ENCODE results near the gene SLC39A3.

SLC39A3 gene

DNA sequence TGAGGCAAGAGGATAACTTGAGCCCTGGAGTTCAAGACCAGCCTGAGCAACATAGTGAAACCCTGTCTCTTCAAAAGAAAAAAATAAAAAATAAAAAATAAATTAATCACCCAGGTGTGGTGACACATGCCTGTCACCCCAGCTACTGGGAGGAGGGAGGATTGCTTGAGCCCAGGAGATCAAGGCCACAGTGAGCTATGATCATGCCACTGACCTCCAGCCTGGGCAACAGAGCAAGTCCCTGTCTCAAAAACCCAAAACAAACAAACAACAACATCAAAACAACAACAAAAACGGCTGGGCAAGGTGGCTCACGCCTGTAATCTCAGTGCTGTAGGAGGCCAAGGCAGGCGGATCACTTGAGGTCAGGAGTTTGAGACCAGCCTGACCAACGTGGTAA is 4.3 kb upstream of the SLC39A3 start:
- no peak for DNase-seq

DNA sequence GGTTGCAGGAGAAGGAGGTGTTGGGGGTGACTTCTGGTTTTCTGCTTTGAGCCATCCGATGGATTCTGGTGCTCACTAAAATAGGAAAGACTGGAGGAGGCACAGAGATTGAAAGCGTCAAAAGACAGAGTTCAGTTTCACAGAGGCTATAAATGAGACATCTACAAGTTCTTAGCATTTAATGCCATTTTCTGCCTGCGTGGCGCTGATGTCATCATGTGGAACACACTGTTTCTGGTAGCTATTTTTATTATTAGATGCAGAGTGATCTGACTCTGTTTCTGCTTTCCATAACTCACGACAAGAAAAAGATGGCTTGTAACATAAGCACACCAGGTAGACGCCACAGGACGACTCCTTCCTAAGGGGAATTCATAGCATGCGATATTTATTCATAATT is 3.3 kb upstream of the SLC39A3 start:
- no peak for DNase-seq

DNA sequence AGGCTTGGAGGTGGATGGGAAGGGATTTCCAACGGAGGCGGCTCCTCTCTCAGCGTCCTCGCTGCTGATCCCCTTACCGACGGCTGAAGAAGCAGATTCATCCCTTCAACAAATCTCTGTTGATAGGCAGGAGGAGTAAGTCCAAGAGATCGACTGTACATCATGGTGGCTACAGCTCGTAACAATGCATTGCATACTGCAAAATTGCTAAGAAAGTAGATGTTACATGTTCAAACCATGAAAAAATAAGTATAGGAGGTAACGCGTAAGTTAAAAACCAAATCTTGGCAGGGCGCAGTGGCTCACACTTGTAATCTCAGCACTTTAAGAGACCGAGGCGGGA is 468 bp upstream of the SLC39A3 start:
- no peak for DNase-seq

DNA sequence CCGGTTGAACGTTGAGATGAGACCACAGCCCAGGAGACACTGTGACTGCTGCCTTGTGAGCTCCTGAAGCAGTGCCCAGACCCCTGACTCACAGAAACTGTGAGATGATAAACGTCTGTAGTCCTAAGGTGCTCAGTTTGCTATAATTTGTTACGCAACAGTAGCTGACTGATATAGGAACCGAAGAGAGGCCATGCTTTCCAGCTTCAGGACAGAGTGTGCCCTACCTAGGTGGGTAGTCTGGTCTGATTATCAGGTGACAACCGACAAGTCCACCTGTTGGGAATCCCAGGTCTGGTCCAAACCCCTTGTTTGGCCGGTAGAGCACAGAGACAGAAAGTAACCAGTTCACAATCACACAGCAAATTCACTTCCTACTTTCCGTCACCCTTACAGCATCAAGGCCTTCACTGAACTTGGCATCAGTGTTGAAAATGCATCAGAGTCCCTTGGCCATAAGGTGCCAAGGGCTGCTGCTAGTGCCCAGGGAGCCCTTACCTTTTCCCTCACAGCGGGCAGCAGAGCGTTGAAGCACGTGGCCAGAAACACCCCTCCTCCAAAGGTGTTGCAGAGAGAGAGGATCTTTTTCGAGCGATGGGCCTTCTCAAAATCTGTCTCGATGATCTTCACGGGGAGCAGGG is 3.1 kb downstream of the SLC39A3 start:
- DNase-seq = no peak

DNA sequence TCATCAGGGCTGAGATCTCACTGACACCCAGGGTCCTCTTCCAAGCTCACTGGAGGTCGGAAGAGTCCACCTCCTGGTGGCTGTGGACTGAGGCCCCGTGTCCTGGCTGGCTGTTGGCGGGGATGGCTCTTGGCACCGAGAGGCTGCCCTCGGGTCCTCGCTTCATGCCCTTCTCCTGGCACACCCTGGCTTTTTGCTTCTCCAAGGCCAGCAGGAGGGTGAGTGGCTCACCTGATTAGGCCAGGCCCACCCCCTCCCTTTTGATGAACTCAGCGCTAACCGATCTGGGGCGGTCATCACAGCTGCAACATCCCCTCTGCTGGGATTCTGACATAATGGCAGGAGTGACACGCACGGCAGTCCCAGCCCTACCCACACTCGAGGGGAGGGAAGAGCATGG is 4.4 kb downstream of the SLC39A3 start:
- no peak for DNase-seq

DNA sequence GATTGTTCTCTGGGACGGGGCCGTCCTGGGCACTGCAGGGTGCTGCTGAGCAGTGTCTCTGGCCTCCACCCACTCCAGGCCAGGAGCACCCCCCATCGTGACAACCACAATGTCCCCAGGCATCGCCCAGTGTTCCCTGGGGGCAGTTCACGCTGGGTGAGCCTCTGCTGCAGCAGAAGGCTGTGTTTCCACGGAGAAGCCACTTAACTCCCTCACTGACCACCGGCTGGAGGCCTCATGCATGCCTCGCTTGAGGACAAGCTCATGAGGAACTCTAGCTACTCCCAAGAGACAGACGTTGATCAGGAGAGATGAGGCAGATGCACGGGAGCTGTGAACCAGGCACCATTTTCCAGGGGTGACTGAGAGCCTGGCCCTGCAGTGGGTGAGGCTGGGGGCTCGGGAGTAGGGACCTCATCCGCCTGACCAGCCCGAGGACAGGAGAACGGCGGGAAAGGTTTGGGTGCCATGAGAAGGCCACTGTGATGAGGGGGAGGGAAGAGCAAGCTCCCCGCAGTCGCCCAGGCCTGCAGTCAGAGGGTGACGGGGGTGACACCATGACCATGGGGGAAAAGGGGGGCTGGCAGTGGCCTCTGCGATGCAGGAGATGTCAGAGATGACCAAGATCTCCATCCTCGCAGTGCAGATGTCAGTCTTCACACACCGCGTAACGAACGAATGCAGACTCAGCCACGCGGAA is 5.1 kb downstream of the SLC39A3 start:
- no peak for DNase-seq

DNA sequence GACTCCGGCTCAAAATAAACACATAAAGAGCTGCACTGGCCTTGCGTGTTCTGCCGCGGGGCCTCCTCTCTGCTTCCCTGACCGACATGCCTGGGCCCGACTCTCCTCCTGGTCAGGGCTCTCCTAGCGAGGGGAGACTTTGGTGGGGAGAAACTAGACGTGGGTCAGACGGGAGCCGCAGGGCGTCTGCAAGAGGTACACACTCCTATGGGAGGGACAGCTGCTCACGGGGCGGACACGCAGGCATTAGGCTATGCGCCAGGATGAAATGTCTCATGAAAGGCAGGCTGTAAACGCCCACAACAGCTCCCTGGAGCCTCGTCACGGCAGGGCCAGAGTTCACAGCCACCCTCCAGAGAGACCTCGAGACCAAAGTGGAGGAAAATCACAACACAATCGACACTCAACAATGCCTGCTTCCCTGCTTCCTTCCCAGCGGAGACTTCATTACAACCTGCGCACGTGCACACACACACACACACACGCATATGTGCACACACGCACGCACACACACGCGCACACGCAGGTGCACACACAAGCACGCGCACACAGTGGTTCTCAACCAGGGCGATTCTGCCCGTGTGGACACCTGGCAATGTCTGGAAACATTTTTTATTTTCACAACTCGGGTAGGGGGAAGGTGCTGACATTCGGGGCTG is 5.8 kb downstream of the SLC39A3 start:
- DNase-seq = no peak

DNA sequence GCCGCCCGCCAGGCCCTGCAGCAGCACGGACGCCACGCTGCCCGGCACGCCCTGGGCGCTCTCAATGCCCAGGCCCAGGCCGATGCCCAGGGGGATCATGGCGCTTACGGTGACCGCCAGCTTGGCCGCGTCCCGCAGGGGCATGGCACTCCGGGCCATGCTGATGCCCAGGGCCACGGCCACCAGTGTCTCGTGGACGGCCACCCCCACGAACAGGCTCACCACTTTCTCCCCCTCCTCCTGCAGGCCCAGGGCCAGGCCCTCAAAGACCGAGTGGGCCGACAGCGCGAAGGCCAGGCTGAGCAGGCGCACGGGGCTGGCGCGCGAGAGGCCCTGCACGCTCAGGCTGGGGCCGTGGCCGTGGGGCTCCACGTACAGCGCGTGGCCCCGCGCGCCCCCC is 6.9 kb downstream of the SLC39A3 start:
- no peak for DNase-seq

DNA sequence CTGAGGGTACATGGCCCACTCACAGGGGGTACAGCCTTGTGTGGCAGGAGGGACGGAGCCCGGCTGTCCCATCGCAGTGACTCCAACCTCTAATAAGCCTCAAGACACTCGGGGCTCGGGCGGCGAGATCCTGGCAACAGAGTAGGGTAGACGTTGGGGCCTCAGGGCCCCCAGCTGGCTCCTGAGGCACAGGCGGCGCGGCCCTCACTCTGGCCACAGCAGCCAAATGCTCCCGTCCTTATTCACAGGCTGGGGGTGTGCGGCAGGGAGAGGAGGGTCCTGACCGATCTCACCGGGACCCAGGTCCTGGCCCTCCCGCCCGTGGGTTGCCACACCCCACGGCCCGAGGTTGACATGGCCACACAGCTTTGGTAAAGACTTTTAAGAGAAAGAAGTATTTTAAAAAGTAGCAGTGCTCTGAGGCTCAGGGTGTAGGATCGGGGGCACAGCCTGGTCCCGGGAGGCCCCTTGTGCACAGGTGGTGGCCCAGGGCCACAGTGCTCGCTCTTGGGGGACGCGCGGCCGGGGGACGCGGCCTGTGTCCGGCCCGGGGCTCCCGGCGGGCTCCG is 7.6 kb downstream of the SLC39A3 start:
- DNase-seq = no peak

DNA sequence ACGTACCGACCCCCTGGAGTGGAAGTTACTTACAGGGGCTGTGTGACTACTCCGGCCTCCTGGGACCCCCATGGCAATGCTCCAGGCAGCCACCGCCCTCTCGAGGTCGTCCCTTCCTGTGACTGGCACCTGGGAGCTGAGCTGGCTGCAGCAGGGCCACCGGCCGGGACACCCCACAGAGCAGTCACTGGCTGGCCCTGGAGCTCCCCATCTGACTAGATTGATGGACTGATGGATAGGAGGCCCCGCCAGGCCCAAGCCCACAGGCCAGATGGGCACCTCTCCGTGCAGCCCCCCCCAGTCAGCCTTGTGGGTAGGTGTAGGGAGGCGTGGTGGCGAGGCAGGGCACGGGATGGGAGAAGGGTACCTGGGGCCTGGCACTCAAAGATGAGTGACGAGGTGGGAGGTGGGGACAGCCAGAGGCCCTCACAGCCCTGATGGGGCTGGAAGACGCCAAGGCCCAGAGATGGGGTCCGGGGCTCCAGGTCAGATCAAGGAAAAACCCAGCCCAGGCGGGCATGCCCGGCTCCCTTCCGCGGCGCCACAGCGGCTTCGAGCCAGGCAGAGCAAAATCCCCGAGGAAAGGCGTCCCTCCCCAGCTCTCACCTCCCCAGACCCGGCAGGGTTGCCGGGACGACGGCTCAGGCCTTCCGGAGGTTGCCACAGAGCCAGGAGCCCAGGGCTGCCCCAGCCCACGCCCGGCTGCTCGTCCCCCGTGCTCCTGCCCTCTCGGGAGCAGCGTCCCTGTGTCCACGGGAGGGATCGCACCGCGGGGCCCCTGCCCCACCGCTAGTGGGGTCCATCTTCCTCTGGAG is 8.4 kb downstream of the SLC39A3 start:
- DNase-seq = no peak

DNA sequence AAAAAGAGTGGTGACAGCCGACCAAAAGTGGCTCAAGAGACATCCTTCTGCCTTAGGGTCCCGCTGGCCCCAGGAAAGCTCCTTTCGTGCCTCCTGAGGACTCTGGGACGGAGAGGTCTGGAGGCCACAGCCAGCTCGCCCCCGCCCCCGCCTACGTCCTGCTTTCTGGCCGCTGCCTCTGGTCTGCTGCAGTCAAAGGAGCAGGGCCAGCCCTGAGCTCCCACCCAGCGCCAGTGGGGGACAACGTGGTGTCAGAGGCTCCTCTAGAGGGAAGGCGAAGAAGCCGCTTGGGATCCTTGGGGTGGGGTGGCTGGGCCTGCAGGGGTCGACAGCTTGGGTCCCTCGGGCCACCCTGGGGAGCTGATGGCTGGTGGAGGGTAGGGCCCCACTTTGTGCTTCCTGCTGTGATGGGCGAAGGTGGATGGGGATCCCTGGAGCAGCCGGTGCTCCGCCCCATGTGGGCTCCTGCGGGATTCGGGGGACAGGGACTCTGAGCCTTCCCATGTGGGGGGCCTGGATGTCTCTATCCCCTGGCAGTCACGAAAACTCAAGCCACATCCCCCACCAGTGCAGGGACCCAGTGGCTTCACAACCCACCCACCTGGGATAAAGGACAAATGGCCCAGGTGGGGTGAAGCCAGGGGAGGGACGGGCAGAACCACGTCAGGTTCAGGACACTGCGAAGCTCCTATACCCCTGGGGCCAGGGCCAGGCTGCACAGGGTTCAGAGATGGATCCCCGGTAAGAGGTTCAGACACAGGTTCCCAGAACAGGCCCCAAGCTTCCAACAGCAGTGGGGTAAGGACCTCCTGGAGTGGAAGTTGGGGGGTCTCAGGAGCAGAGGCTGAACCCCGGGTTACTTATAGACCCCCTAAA is 9.6 kb downstream of the SLC39A3 start:
- no peak for DNase-seq

DNA sequence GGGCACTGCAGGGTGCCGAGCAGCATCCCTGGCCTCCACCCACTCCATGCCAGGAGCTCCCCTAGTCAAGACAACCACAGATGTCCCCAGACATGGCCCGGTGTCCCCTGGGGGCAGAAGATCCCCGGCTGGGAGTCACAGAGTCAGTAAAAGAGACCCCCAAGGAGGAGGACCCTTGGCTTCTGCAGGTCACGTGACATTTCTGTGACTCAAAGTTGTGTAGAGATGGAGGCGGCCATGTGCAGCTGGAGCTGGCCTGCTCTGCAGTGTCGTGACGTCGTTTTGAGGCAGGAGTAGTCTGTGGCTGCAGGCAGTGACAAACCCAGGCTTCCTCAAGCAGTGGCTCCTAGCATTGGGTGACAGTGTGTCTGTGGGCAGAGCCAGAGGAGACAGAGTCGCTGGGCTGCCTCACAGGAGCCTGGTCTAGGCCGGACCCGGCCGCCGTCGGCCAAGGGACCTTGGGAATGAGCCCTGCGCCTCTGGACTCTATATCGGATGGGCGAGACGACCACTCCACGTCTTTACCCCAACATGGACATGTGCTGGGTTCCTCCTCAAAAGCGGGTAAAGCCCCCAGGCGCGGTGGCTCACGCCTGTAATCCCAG is 10.9 kb downstream of the SLC39A3 start:
- DNase-seq = no peak

DNA sequence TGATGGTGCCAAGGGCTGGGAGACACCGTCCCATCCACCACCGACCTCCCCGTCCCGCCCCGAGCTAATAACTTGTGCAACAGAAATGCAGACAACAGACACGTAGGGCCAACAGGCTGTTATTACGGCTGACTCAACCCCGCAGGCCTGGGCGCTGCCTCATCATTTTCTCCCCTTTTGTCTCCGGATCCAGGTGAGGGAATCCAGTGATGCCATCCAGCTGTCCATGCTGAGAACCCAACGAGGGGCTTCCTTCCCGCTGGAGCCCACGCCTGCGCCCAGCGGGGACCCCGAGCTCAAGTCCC is 12.2 kb downstream of the SLC39A3 start:
- no peak for DNase-seq

DNA sequence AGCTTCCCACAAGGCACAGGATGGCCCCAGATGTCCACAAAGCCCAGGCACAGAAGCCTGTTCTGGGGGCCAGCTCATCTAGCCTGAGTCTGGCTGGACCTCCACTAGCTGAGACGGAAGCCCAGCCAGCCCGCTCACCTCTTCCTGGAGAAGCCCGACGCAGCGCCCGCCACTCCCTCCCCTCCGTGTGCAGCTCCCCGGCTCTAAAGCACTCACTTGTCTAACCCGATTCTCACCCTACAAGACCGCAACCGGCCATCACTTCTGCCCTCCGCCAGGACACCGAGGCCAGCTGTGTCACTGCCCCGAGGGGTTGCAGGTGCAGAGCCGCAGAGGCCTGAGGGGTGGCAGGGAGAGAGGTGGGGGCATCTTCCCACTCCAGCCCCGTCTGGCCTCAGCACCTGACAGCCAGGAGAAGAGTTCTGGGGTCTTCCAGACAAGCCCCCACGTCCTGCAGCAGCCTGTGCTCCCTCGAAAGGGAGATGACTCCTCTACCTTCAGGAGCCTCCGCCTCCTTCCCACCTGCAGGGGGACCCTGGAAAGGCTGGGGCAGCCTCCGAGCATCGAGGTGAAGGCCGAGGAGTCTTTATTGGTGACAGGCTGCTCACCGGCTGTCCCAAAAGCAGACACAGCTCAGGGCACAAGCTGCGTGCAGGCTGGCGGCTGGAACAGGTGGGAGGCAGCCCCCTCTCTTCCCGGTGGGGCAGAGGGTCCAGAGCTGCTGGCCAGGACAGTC is 12.7 kb downstream of the SLC39A3 start:
- no peak for DNase-seq

DNA sequence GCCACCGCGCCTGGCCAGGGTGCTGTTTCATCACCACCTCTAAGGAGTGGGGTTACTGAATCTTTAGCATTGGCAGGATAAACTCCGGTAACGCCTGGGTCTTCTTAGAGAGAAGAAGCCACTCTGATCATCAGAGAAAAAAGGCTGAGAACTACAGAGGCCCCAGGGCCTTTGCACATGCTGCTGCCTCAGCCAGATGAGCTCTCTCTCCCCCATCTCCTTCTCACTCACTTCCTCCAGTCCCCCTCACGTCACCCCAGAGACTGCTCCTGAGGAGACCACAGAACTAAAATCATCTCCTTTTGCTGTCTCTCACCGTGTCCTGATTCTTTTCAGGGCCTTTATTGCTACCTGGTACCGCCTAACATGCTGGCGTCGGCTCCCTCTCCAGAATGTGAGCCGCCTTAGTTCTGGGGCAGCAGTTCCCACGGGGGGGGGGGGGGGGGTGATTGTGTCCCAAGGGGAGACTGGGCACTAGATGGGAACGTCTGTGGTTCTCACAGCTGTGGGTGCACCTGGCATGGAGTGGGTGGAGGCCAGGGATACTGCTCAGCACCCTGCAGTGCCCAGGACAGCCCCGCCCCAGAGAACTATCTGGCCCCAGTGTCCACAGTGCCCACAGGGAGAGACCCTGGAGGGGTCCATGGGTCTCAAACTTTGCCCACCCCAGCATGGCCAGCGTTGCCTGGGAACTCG is 13.5 kb downstream of the SLC39A3 start:
- no peak for DNase-seq

DNA sequence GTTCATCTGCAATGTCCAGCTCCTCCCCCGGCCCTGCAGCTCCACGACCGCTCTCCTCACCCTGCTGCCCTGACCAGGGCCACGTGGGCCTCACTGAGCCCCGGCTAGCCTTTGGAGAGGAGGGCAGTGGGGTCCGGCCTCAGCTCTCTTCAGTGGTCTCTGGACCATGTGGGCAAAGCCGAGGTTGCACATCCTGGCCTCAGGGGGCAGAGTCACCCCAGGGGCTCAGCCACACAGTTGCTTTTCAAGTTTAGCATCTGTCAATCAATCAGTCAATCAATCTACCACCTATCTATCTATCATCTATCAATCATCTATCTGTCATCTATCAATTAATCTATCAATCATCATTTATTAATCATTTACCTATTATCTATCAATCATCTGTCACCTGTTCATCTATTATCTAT is 15.7 kb downstream of the SLC39A3 start:
- DNase-seq = no peak

DNA sequence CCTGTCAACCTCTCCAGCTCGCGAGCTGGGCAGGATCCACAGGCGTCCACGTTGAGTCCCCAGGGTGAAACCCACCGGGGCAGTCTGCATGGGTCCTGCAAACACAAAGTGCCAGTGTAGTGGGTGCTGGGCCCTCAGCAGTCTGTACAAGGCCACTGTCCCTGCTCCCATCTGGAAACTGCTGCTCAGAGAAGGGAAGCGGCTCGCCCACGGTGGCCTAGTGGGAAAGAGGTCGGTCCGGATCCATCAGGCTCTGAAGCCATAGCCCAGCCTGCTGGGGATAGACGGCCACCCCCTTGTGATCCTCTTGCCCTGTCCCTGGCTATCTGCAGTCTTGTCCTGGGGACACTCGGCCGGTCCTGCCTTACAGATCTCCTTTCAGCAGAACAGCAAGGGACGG is 16.1 kb downstream of the SLC39A3 start:
- no peak for DNase-seq

DNA sequence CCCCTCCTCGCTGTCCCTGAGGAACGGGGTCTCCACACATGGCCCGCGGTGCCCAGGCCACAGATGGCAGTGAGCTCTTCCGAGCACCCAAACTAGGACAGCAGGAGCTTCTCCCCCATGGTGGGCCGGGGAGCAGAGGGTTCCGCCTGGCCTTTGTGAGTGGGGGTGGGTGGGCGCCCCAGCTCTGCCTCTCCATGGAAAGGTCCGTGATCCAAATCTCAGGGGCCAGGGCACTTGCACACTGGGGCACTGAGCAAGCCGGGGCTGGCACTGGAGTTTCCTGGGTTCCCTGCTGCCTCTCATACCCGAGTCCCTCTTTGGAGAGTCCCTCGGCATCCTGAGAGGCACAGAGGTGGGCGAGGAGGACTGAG is 16.5 kb downstream of the SLC39A3 start:
- DNase-seq = no peak

DNA sequence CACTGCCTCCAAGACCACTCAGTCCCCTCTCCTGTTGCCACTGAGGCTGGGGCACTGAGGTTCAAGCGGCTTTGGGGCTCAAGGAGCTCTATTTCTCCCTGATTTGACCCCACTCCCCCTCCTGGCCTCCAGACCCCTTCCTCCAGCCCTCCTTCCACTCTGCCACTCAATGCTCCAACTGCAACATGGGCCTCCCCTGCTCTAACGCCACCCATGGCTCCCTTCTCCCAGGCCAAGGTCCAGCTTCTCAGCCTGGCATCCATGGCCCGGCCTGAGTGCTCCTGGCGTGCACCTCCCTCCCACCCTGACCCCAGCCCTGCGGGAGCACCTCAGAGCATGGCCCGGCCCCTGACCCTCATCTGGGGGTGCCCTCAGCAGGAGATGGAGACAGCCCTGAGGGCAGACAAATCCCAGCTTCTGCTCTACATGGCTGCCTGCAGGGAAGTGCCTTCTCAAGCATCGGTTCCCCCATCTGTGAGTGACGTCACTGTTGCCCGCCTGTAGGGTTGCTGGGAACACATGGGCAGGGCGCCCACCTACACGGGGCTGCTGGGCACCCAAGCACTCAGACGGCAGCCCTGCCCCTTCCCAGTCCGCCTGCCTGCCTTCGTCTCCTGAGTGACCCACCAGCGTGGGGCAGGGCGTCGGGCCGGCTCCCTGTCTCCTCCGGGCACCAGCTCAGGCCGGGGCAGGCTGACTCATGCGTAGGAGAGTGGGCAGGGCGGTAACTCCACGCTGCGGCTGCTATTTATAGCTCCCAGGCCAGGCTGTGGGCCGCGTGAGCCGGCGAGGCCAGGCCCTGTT is 17.1 kb downstream of the SLC39A3 start:
- no peak for DNase-seq
